IPS-18c (cell line): ENCODE measurements around the gene KRT20.
"Not testable (repeated sequence)": the region's sequence is repeated elsewhere in the genome, so short reads cannot be mapped to it uniquely, and the experiment has no call there.

Source experiments
- H3K4me3 ChIP-seq: 2 replicates; pipeline ENCODE4 v1.7.0; 2013; ENCODE audit warnings: low read depth, mild to moderate bottlenecking, low read length, moderate library complexity; ENCODE audit not compliant: insufficient read depth
- H3K9me3 ChIP-seq: one replicate; pipeline ENCODE4 v1.6.1; 2013; ENCODE audit warnings: mild to moderate bottlenecking, low read length, moderate library complexity; ENCODE audit not compliant: control insufficient read depth, insufficient read depth

KRT20 gene

DNA sequence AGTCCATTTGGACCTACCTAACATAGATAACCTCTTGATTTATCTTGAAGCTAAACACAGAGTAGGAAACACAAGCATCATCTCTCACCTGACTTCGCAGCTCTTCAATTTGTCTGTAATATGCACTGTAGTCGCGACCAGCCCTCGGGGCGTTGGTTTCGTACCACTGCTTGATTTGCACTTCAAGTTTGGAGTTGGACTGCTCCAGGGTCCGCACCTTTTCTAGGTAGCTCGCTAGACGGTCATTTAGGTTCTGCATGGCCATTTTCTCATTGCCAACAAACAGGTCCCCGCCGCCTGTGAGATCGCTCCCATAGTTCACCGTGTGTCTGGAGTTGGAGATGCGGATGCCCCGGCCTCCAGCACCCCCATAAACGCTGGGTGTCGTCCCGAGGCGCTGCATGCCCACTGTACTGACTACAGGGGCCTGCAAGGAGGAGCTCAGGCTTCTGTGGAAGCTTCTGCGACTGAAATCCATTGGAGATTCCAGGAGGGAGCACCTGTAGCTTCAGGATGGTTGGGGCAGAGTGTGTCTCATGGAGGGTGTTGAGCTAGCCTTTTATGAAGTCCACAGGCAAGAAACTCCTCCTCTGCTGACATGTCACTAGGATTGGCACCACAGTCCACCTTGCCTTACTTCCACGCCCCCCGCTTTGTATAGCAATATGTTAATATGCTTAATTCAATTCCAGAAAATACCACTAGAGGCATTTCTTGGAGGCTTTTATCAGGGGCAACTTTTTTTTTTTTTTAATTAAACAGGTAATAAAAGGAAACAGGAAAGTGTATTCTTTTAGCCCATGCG lies at the start of gene KRT20:
Gene KRT20 (minus strand): TSS at position 535 of the 805 bp plus-strand sequence. CDS start 57 bp downstream, at position 478.
- H3K9me3 ChIP-seq: no peaks in the 10 kb centered on the region
- H3K4me3 ChIP-seq: no peak within 1 kb of the TSS

DNA sequence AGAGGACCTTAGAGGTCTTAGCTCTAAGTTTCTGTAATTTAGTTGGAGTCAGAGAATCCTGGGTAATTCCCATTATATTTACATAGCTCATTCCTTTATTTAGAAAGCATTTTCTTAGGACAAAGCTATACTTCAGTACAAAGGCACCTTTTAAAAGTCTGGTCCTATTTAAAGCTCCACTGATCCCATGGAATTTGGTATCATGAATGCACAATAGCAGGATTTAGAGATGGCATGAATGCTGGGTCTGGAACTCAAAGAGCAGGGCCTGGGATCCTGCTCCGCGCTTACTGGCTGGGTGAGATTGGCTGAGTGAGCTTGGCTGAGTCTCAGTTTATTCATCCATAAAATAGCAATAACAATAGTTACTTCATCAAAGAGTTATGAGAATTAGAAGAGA lies 47.6 kb upstream of the KRT20 start:
- Histone ChIP-seq H3K4me3 (no peak overlapping the region), H3K9me3 (no peaks in the 10 kb centered on the region)

- Histone ChIP-seq H3K4me3 (no peak overlapping the region), H3K9me3 (no peaks in the 10 kb centered on the region)
These were observed 46.3 kb upstream of the KRT20 start for GRCh38 chr17:40931311-40931710.

- H3K9me3 ChIP-seq: no peaks in the 10 kb centered on the region
- no peak overlapping the region for H3K4me3 ChIP-seq
These were observed 41.3 kb upstream of the KRT20 start for GRCh38 chr17:40926341-40926740.

DNA sequence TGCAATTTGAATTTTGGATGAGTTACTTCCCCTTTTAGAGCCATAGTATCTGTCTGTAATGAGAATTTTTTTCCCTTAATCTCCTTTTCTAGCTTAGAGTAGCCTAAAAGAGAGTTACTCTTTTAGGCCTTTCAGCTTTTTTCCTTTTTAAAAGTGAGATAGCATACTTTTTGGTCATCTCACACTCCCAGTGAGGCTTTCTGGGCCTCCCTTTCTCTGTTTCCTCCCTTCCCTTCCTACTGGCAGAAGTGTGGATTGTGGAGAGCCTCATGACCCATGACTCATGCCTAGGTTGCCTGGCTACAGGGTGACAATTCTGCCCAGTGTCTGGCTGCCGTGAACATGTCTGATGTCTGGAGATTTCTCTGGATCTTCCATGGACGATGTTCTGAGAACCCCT lies 37.2 kb upstream of the KRT20 start:
- H3K4me3 ChIP-seq: no peak overlapping the region
- H3K9me3 ChIP-seq: no peaks in the 10 kb centered on the region

GRCh38 chr17:40921026-40921425 lies 36.0 kb upstream of the KRT20 start:
- Histone ChIP-seq H3K4me3 (no peak overlapping the region), H3K9me3 (no peaks in the 10 kb centered on the region)

DNA sequence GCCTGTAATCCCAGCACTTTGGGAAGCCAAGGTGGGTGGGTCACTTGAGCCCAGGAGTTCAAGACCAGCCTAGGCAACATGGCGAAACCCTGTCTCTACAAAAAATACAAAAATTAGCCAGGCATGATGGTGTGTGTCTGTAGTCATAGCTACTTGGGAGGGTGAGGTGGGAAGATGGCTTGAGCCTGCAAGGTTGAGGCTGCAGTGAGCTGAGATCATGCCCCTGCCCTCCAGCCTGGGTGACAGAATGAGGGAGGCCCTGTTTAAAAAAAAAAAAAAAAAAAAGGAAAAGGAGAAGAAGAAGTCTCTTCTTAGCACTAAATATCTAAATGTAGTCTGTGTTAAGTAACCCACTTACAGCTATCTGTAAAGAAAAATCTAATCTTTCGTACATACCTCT lies 32.1 kb upstream of the KRT20 start:
- not testable (repeated sequence) for H3K9me3 ChIP-seq, H3K4me3 ChIP-seq

GRCh38 chr17:40916366-40916765 lies 31.3 kb upstream of the KRT20 start:
- Histone ChIP-seq H3K9me3 (no peaks in the 10 kb centered on the region), H3K4me3 (no peak overlapping the region)

GRCh38 chr17:40915721-40916256 lies 30.7 kb upstream of the KRT20 start:
- Histone ChIP-seq H3K9me3 (no peaks in the 10 kb centered on the region), H3K4me3 (no peak overlapping the region)

GRCh38 chr17:40915199-40915661 lies 30.2 kb upstream of the KRT20 start:
- H3K9me3 ChIP-seq: no peaks in the 10 kb centered on the region
- H3K4me3 ChIP-seq: no peak overlapping the region

- no peak overlapping the region for H3K4me3 ChIP-seq
- H3K9me3 ChIP-seq: no peaks in the 10 kb centered on the region
These were observed 29.2 kb upstream of the KRT20 start for GRCh38 chr17:40914075-40914855.

DNA sequence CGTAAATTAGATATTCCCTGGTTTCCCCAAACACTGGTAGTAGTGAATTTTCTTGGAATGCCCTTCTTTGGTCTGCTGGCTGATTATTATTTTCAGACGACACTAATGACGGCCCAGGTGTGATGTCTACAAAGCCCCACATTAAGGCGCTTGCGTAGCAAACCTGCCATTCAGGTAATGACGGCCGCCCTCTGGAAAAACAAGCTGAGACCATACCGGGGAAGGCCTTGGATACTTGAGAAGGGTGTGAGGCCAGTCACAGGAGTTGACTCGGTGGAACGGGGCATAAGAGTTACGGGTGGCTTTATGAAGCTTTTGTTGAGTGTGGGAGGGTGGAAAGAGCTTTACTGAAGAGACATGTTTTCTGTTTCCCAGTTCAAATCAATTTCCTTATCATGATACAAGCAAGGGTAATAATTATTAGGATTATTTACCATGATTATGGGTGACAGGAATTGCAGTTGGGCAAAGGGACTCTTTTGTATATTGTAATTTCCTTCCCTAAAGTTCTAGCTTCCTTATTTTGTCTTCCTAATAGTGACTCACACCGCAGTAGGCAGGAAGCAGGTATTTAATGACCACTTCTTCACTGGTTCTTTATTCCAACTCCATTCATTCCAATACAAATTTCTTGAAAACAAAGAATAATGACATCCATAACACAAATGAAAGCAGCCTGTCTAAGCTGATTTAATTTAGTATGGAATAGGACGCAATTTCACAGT lies 27.6 kb upstream of the KRT20 start:
- no peak overlapping the region for H3K4me3 ChIP-seq
- H3K9me3 ChIP-seq: no peaks in the 10 kb centered on the region

DNA sequence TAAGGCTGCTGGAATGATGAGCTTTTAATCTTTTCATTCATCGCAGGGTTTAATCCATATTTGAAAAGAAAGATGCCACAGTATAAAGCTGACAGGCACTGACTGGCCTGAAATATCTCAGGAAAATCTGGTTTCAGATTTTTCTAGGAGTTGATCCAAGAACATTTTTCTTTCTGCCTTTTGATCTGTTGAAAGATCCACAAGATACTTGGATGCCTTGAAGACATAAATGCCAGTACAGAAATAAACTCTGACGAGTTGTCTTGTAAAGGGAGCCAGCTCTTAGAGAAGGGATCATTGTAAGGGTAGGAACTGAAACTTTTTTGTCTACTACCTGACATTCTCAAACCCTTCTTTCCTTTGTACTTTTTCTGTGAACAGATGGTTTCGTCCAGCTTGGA lies 25.4 kb upstream of the KRT20 start:
- no peak overlapping the region for H3K4me3 ChIP-seq
- no peaks in the 10 kb centered on the region for H3K9me3 ChIP-seq

- H3K4me3 ChIP-seq: no peak overlapping the region
- no peaks in the 10 kb centered on the region for H3K9me3 ChIP-seq
These were observed 24.7 kb upstream of the KRT20 start for GRCh38 chr17:40909755-40910154.

DNA sequence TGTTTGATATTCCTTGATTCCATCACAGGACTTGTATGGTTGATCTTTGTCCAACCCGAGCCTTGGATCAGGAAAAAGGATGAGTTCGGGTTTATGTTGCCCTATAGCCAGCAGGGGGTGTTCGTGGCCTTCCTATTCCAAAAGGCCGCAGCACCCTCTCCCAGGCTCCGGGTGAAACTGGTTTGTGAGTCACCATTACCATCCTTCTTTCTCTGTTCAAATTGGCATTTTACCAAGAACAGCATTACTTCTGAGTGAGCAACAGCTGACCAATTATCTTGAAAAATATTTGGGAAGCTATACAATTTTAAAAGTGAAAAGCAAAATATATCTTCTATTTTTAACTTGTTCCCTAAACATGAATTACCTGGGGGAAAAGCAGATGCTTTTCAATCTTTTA lies 24.3 kb upstream of the KRT20 start:
- no peaks in the 10 kb centered on the region for H3K9me3 ChIP-seq
- H3K4me3 ChIP-seq: no peak overlapping the region

- Histone ChIP-seq H3K4me3 (no peak overlapping the region), H3K9me3 (no peaks in the 10 kb centered on the region)
These were observed 21.6 kb upstream of the KRT20 start for GRCh38 chr17:40906613-40907012.

GRCh38 chr17:40905370-40905769 lies 20.3 kb upstream of the KRT20 start:
- Histone ChIP-seq H3K4me3 (no peak overlapping the region), H3K9me3 (no peaks in the 10 kb centered on the region)
